Thymus (tissue), 11 donors: ENCODE measurements around the gene ANKRD16. TPM values are rescaled to one million over a fixed set of nuclear protein-coding genes. Genes with fewer than 3 reads are reported as not detected.
"Not testable (repeated sequence)": the region's sequence is repeated elsewhere in the genome, so short reads cannot be mapped to it uniquely, and the experiment has no call there.

Experiments used
- DNase-seq, 9 donors: peaks; one replicate each; pipeline ENCODE4 v3.0.0-alpha.2; 2013; ENCODE audit warnings: low spot score in 9 of 9, low read depth in 6 of 9, missing footprints in 1 of 9
- H3K27ac ChIP-seq, 2 donors: one replicate each; pipeline ENCODE4 v1.5.1; 2013; ENCODE audit warnings: control low read depth in 1 of 2, low read depth in 1 of 2, low read length in 1 of 2, mild to moderate bottlenecking in 1 of 2, moderate library complexity in 1 of 2
- H3K27me3 ChIP-seq, 2 donors: one replicate each; pipeline ENCODE4 v1.5.1; 2013; ENCODE audit warnings: low read length in 1 of 2; ENCODE audit not compliant: control insufficient read depth in 2 of 2, insufficient read depth in 1 of 2
- H3K36me3 ChIP-seq, 2 donors: one replicate each; pipeline ENCODE4 v1.5.1; 2013; ENCODE audit warnings: low read length in 1 of 2, mild to moderate bottlenecking in 1 of 2, moderate library complexity in 1 of 2; ENCODE audit not compliant: control insufficient read depth in 2 of 2, insufficient read depth in 2 of 2
- H3K4me1 ChIP-seq, 2 donors: one replicate each; pipeline ENCODE4 v1.5.1; 2013; ENCODE audit warnings: low read length in 2 of 2; ENCODE audit not compliant: control insufficient read depth in 2 of 2, insufficient read depth in 2 of 2
- H3K4me3 ChIP-seq, 2 donors: one replicate each; pipeline ENCODE4 v1.5.1; 2013; ENCODE audit warnings: low read length in 2 of 2, control low read depth in 1 of 2, mild to moderate bottlenecking in 1 of 2
- H3K9me3 ChIP-seq, 2 donors: one replicate each; pipeline ENCODE4 v1.5.1; 2013; ENCODE audit warnings: low read length in 1 of 2, mild to moderate bottlenecking in 1 of 2; ENCODE audit not compliant: control insufficient read depth in 2 of 2, insufficient read depth in 1 of 2
- WGBS: extraction: QIAGEN DNeasy Blood & Tissue Kit; methylation state at CpG from one replicate; pipeline ENCODE4 v1.1.7; 2013; 5-methylcytosine and 5-hydroxymethylcytosine counted together
- polyA plus RNA-seq: library from polyadenylated mRNA; stranded (reverse); fragments of 200-250 nt; gene quantifications from one replicate; pipeline ENCODE4 v1.2.3, GENCODE V29; 2013
- total RNA-seq: library from RNA; stranded (reverse); fragments of 120-200 nt; gene quantifications from one replicate; pipeline ENCODE4 v1.2.4, GENCODE V29; 2013
- donor health status: healthy.

Gene ANKRD16
- total and polyA plus RNA-seq, 2 donors, result 6.1 to 6.4 TPM

GRCh38 chr10:5910323-5911100 lies 20.8 kb upstream of the ANKRD16 start:
- no peak for DNase-seq
- Histone ChIP-seq H3K27ac (no peak overlapping the region), H3K4me3 (no peak overlapping the region), H3K4me1 (no peaks in the 10 kb centered on the region), H3K9me3 (no peaks in the 10 kb centered on the region), H3K27me3 (no peaks in the 10 kb centered on the region), H3K36me3 (peaks cover 81 to 83% of the 10 kb centered on the region in 2 donors)
- 96% methylated on average over 18 of the region's 18 CpGs for WGBS

- H3K4me3 ChIP-seq, DNase-seq, H3K9me3 ChIP-seq, H3K27ac ChIP-seq, H3K4me1 ChIP-seq, H3K27me3 ChIP-seq: not testable (repeated sequence)
- WGBS, result 87% methylated on average over 7 of the region's 7 CpGs
- peaks cover 66 to 69% of the 10 kb centered on the region in 2 donors for H3K36me3 ChIP-seq
Observed at GRCh38 chr10:5908676-5909075, 19.0 kb upstream of the ANKRD16 start.

GRCh38 chr10:5906651-5907050 lies 17.0 kb upstream of the ANKRD16 start:
- Histone ChIP-seq H3K36me3 (peaks cover 48 to 56% of the 10 kb centered on the region in 2 donors), H3K27ac (no peak overlapping the region), H3K4me3 (no peak overlapping the region), H3K4me1 (no peaks in the 10 kb centered on the region), H3K9me3 (no peaks in the 10 kb centered on the region), H3K27me3 (no peaks in the 10 kb centered on the region)
- over 99% methylated on average over 5 of the region's 5 CpGs for WGBS
- no peak for DNase-seq

- H3K36me3 ChIP-seq, result peaks cover 42 to 50% of the 10 kb centered on the region in 2 donors
- H3K27me3 ChIP-seq, result no peaks in the 10 kb centered on the region
- H3K27ac ChIP-seq, result no peak overlapping the region
- WGBS, result 93% methylated on average over 13 of the region's 13 CpGs
- H3K4me1 ChIP-seq, result no peaks in the 10 kb centered on the region
- no peak for DNase-seq
- H3K4me3 ChIP-seq, result no peak overlapping the region
- no peaks in the 10 kb centered on the region for H3K9me3 ChIP-seq
Observed at GRCh38 chr10:5905854-5906507, 16.3 kb upstream of the ANKRD16 start.

GRCh38 chr10:5904227-5904626 lies 14.5 kb upstream of the ANKRD16 start:
- no peaks in the 10 kb centered on the region for H3K27me3 ChIP-seq
- H3K36me3 ChIP-seq, result peaks cover 27 to 36% of the 10 kb centered on the region in 2 donors
- no peak overlapping the region for H3K27ac ChIP-seq
- 58% methylated on average over 4 of the region's 4 CpGs for WGBS
- no peak for DNase-seq
- H3K4me1 ChIP-seq, result no peaks in the 10 kb centered on the region
- H3K9me3 ChIP-seq, result no peaks in the 10 kb centered on the region
- no peak overlapping the region for H3K4me3 ChIP-seq

- H3K9me3 ChIP-seq, result no peaks in the 10 kb centered on the region
- no peak overlapping the region for H3K27ac ChIP-seq
- no peaks in the 10 kb centered on the region for H3K27me3 ChIP-seq
- H3K4me3 ChIP-seq, result no peak overlapping the region
- 97% methylated on average over 6 of the region's 6 CpGs for WGBS
- H3K36me3 ChIP-seq, result peaks cover 20 to 34% of the 10 kb centered on the region in 2 donors
- no peaks in the 10 kb centered on the region for H3K4me1 ChIP-seq
- DNase-seq, result no peak
Observed at GRCh38 chr10:5903563-5903962, 13.9 kb upstream of the ANKRD16 start.

- 97% methylated on average over 18 of the region's 18 CpGs for WGBS
- Histone ChIP-seq H3K27me3 (no peaks in the 10 kb centered on the region), H3K36me3 (peaks cover 22 to 36% of the 10 kb centered on the region in 2 donors), H3K9me3 (peaks cover 2 to 6% of the 10 kb centered on the region in 2 donors), H3K4me1 (no peaks in the 10 kb centered on the region), H3K27ac (no peak overlapping the region), H3K4me3 (no peak overlapping the region)
- no peak for DNase-seq
Observed at GRCh38 chr10:5902511-5903274, 13.0 kb upstream of the ANKRD16 start.

GRCh38 chr10:5900247-5900646 lies 10.6 kb upstream of the ANKRD16 start:
- no peak for DNase-seq
- WGBS, result 99% methylated on average over 13 of the region's 13 CpGs

GRCh38 chr10:5898163-5898562 lies 8.5 kb upstream of the ANKRD16 start:
- Histone ChIP-seq H3K4me1 (peaks cover 34 to 40% of the 10 kb centered on the region in 2 donors), H3K36me3 (peaks cover 8 to 46% of the 10 kb centered on the region in 2 donors), H3K9me3 (peaks cover 2 to 6% of the 10 kb centered on the region in 2 donors), H3K4me3 (no peak overlapping the region), H3K27me3 (no peaks in the 10 kb centered on the region), H3K27ac (no peak overlapping the region)
- DNase-seq, result no peak
- WGBS, result 97% methylated on average over 7 of the region's 7 CpGs

More at GRCh38 chr10:5900247-5900646, 10.6 kb upstream of the ANKRD16 start:
- Histone ChIP-seq H3K4me1 (peaks cover 17 to 22% of the 10 kb centered on the region in 2 donors), H3K9me3 (peaks cover 2 to 6% of the 10 kb centered on the region in 2 donors), H3K27me3 (no peaks in the 10 kb centered on the region), H3K4me3 (no peak overlapping the region), H3K27ac (no peak overlapping the region), H3K36me3 (peaks cover 5 to 39% of the 10 kb centered on the region in 2 donors)
